ENCODE data around the gene PKNOX1. TPM values are rescaled to one million over a fixed set of nuclear protein-coding genes. Genes with fewer than 3 reads are reported as not detected.

Gene PKNOX1
- total and polyA plus RNA-seq, 2 experiments from 2014 or later = 29.9 to 76.7 TPM

DNA sequence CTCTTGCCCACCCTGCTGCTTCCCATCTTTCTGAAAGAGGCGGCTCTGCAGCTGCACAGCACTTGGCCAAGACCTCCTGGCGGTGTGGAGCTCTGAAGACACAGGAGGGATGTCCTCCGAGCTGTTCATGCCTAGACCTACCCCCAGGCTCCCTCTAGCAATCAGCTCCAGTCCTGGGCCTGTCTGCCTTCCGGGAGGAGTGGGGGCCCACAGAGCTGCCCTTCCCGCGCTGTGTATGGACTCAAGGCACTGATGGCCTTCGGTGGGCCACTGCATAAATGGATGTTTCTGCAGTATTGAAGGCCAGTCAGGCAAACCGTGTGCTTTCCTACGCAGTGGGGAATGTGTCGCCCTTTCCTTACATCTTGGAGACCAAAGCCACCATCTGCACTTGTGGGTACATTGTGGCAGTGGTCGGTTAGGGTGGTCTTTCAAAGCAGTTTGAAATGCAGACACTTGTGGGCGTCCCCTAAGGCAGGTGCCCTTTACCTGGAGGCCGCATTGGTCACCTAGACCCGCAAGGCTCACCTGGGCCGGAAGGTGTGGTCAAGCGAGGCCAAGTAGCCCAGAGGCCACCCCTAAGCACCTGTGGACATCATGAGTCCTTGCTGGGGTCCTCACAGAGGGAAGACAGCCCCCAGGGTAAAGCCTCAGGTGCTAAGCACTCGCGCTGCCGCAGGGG, 912 bp upstream of the PKNOX1 start:
- peak overlapping the region; percentile 78 for H3K27ac ChIP-seq (ENCODE audit: low read depth)
- H4K20me1 ChIP-seq (replicated peaks; ENCODE audit: insufficient read depth) = no peaks in the 10 kb centered on the region
- H3K36me3 ChIP-seq (ENCODE audit: insufficient read depth) = peaks cover 13% of the 10 kb centered on the region
- H3K4me1 ChIP-seq (ENCODE audit: insufficient read depth) = peaks cover 38% of the 10 kb centered on the region
- peaks cover 19% of the 10 kb centered on the region for H3K9me3 Mint-ChIP-seq
- 0 out of 2 replicates have a peak overlapping the region, but pooled peaks have one; percentile 72 for H2AFZ ChIP-seq
- peaks cover 34% of the 10 kb centered on the region for H3K79me2 ChIP-seq (replicated peaks; ENCODE audit: insufficient read depth)
- peak overlapping the region; percentile 37 for H3K4me3 Mint-ChIP-seq
- TF ChIP-seq ZNF114 (CRISPR knock-in tag; IDR thresholded peaks at IDR 0.05) (no peak), POLR2AphosphoS5 (IDR thresholded peaks at IDR 0.05; ENCODE audit: low read depth) (peak; percentile 43), CREB1 (CRISPR knock-in tag; IDR thresholded peaks at IDR 0.05; ENCODE audit: low read depth) (no peak)
- H3F3A ChIP-seq (replicated peaks; ENCODE audit: low read depth) = peaks cover 6% of the 10 kb centered on the region; the same call in 1 of the 2 replicates
- no peaks in the 10 kb centered on the region for H3K27me3 ChIP-seq (ENCODE audit: insufficient read depth)
- H3K4me1 Mint-ChIP-seq = peaks cover 47% of the 10 kb centered on the region
- DNase-seq (ENCODE audit: low spot score) (no peak), ATAC-seq (peak; percentile 43)
- H3K4me2 ChIP-seq = peak overlapping the region; percentile 76
- H3K27me3 Mint-ChIP-seq (ENCODE audit: insufficient read depth, low read depth, poor library complexity) = peaks cover 24% of the 10 kb centered on the region
- no peak overlapping the region; the same call in 1 of the 2 replicates for H3K27ac Mint-ChIP-seq
- peaks cover 3% of the 10 kb centered on the region; the same call in 1 of the 2 replicates for H3K9me2 ChIP-seq (ENCODE audit: insufficient read depth)
- peak overlapping the region; percentile 51 for H3K4me3 ChIP-seq
- peaks cover 26% of the 10 kb centered on the region for H3K36me3 Mint-ChIP-seq (ENCODE audit: low read depth)

DNA sequence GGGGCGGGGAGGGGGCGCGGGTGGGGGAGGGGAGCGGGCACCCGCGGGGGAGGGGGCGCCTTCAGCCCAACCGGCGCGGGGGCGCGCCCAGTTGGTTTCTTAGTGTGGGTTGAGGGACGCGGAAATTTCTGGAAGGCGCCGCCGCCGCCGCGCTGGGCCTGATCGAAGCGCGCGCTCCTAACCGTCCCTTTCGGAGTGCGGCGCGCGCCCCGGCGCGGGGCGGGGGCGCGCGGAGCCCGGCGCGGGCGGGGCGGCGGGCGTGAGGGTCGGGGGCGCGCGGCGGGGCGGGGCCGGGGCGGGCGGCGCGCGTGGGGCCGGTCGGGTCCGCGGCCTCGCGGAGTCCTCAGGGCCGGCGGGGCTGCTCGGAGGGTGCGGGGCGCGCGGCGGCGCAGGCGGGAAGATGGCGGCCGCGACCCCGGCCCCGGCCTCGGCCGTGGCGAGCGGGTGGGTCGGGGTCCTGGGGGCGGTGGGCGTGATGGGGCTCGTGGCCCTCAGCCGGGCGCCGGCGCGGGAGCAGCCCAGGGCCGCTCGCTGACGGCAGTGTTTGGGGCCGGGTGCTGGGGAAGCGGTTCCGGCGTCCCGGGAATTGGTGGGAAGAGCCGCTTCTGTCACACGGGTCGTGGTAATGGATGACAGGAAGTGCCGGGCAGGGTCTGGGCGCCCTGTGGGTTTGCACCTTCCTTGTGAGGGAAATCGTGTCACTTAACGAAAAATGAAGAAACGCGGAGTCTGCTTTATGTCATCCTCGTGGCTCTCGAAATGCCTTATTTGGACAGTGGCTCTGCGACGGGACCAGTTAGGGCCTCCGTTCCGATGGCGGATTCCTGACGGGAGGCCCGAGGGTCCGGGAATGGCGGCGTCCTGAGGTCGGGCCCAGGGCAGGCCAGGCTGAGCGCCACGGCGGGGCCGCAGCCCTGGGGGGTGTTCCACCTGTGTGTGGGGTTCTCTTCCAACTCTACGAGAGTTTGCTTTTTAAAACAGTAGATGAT, 764 bp downstream of the PKNOX1 start:
- no peak overlapping the region for H2AFZ ChIP-seq
- peak overlapping the region; percentile 91 for H3K27ac Mint-ChIP-seq
- H4K20me1 ChIP-seq (replicated peaks; ENCODE audit: insufficient read depth) = no peaks in the 10 kb centered on the region
- peak; percentile 9 for ATAC-seq
- H3F3A ChIP-seq (replicated peaks; ENCODE audit: low read depth) = peaks cover 17% of the 10 kb centered on the region; the same call in 1 of the 2 replicates
- peak overlapping the region; percentile 83 for H3K4me3 ChIP-seq
- peak overlapping the region; percentile 85 for H3K4me2 ChIP-seq
- H3K9me2 ChIP-seq (ENCODE audit: insufficient read depth) = peaks cover 3% of the 10 kb centered on the region; the same call in 1 of the 2 replicates
- H3K9me3 Mint-ChIP-seq = peaks cover 19% of the 10 kb centered on the region
- H3K27ac ChIP-seq (ENCODE audit: low read depth) = peak overlapping the region; percentile 96
- H3K4me3 Mint-ChIP-seq = peak overlapping the region; percentile 86
- peaks cover 50% of the 10 kb centered on the region for H3K79me2 ChIP-seq (replicated peaks; ENCODE audit: insufficient read depth)
- H3K27me3 Mint-ChIP-seq (ENCODE audit: insufficient read depth, low read depth, poor library complexity) = peaks cover 23% of the 10 kb centered on the region
- peaks cover 52% of the 10 kb centered on the region for H3K4me1 ChIP-seq (ENCODE audit: insufficient read depth)
- no peaks in the 10 kb centered on the region for H3K27me3 ChIP-seq (ENCODE audit: insufficient read depth)
- H3K4me1 Mint-ChIP-seq = peaks cover 52% of the 10 kb centered on the region
- H3K36me3 Mint-ChIP-seq (ENCODE audit: low read depth) = peaks cover 40% of the 10 kb centered on the region
- TF ChIP-seq EZH2phosphoT487 (IDR thresholded peaks at IDR 0.05; ENCODE audit: unreplicated experiment) (no peak), POLR2AphosphoS5 (IDR thresholded peaks at IDR 0.05; ENCODE audit: low read depth) (peak; percentile 32; the same call in 1 of the 2 replicates)
- H3K36me3 ChIP-seq (ENCODE audit: insufficient read depth) = peaks cover 18% of the 10 kb centered on the region
- DNase-seq (ENCODE audit: low spot score) = peak; percentile 63

DNA sequence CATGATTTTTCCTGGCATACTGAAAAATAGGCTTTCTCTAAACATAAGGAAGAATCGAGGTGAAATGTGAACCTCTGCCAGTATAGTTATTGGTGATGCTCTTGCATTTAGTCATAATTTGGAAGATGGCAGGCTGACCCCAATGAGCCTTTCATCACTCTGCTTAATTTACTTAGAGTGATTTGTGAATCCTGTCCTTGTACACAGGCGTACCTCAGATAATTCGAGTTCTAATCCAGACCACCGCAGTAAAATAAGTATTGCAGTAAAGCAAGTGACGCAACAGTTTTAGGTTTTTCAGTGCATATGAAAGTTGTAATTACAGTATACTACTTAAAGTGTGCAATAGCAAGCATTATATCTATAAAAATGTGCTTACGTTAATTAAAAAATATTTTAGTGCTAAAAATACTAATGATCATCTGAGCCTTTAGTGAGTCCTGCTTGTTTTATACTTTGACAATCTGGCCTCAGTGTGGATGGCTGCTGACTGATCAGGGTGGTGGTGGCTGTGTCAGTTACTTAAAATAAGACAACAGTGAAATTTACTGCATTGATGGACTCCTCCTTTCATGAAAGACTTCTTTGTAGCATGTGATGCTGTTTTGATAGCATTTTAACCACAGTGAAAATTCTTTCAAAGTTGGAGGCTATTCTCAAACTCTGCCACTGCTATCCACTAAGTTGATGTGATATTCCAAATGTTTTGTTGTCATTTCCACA, 1.7 kb downstream of the PKNOX1 start:
- Mint-ChIP-seq H3K36me3 (ENCODE audit: low read depth) (peaks cover 40% of the 10 kb centered on the region), H3K4me1 (peaks cover 57% of the 10 kb centered on the region)
- no peak overlapping the region for H2AFZ ChIP-seq
- TF ChIP-seq EZH2 (IDR thresholded peaks at IDR 0.05; ENCODE audit: low read depth, unreplicated experiment) (no peak), NANOG (IDR thresholded peaks at IDR 0.05; ENCODE audit: borderline replicate concordance) (no peak), EZH2phosphoT487 (IDR thresholded peaks at IDR 0.05; ENCODE audit: unreplicated experiment) (no peak), JUNB (IDR thresholded peaks at IDR 0.05; ENCODE audit: unreplicated experiment) (no peak)
- TF ChIP-seq, protein P1, sequence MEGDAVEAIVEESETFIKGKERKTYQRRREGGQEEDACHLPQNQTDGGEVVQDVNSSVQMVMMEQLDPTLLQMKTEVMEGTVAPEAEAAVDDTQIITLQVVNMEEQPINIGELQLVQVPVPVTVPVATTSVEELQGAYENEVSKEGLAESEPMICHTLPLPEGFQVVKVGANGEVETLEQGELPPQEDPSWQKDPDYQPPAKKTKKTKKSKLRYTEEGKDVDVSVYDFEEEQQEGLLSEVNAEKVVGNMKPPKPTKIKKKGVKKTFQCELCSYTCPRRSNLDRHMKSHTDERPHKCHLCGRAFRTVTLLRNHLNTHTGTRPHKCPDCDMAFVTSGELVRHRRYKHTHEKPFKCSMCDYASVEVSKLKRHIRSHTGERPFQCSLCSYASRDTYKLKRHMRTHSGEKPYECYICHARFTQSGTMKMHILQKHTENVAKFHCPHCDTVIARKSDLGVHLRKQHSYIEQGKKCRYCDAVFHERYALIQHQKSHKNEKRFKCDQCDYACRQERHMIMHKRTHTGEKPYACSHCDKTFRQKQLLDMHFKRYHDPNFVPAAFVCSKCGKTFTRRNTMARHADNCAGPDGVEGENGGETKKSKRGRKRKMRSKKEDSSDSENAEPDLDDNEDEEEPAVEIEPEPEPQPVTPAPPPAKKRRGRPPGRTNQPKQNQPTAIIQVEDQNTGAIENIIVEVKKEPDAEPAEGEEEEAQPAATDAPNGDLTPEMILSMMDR (conservative IDR thresholded peaks at IDR 0.05; ENCODE audit: low read depth in 2 of 2) = no peak

More for the DNA sequence above, 1.7 kb downstream of the PKNOX1 start:
- peak overlapping the region; percentile 91 for H3K27ac Mint-ChIP-seq
- Histone ChIP-seq H3K9me2 (ENCODE audit: insufficient read depth) (peaks cover 3% of the 10 kb centered on the region; the same call in 1 of the 2 replicates), H3K4me3 (peak overlapping the region; percentile 83), H3K4me1 (ENCODE audit: insufficient read depth) (peaks cover 58% of the 10 kb centered on the region), H3K79me2 (replicated peaks; ENCODE audit: insufficient read depth) (peaks cover 60% of the 10 kb centered on the region), H3K27ac (ENCODE audit: low read depth) (peak overlapping the region; percentile 96), H3K36me3 (ENCODE audit: insufficient read depth) (peaks cover 18% of the 10 kb centered on the region), H3K27me3 (ENCODE audit: insufficient read depth) (no peaks in the 10 kb centered on the region), H4K20me1 (replicated peaks; ENCODE audit: insufficient read depth) (0 out of 2 replicates have a peak, but pooled peaks cover 4% of the 10 kb centered on the region), H3K4me2 (peak overlapping the region; percentile 85), H3F3A (replicated peaks; ENCODE audit: low read depth) (peaks cover 23% of the 10 kb centered on the region; the same call in 1 of the 2 replicates)
- peak overlapping the region; percentile 86 for H3K4me3 Mint-ChIP-seq
- H3K9me3 Mint-ChIP-seq = peaks cover 19% of the 10 kb centered on the region
- ATAC-seq = no peak
- H3K27me3 Mint-ChIP-seq (ENCODE audit: insufficient read depth, low read depth, poor library complexity) = peaks cover 19% of the 10 kb centered on the region
- DNase-seq (ENCODE audit: low spot score) = no peak

All from GM23338 (cell line).